HS-5 (cell line): ENCODE results near the gene PARP2.
"Not testable (repeated sequence)": the region's sequence is repeated elsewhere in the genome, so short reads cannot be mapped to it uniquely, and the experiment has no call there.

Experiments used
- DNase-seq: peaks from one replicate; pipeline ENCODE4 v3.0.0-alpha.2; 2012; ENCODE audit warnings: low read depth

PARP2 gene

DNA sequence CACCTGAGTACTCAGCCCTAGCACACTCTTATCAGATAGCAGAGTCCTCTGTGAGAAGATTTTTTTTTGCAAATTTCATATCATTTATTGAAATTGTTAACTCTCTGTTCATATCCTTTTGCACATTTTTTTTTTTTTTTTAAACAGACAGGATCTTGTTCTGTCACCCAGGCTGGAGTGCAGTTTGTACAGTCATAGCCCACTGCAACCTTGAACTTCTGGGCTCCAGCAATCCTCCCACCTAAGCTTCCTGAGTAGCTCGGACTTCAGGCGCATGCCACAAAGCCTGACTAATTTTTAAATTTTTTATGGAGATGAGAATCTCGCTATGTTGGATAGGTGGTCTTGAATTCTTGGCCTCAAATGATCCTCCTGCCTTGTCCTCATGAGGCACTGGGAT is 4.3 kb downstream of the PARP2 start:
- no peak for DNase-seq

DNA sequence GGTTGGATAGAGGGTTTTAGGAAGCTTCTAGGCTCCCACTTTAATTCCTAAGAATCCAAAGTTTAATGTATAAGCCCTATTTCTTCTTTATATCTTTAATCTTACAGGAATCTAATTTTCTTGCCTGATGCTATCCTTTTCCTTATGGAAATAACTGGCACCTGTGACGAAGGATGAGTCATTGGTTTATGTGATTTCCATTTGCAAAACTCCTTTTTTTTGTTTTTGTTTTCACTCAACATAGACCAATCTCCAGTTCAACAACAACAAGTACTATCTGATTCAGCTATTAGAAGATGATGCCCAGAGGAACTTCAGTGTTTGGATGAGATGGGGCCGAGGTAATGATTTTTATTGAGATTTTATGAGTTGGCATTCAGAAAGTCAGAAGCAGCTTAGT is 6.8 kb downstream of the PARP2 start:
- DNase-seq: no peak

DNA sequence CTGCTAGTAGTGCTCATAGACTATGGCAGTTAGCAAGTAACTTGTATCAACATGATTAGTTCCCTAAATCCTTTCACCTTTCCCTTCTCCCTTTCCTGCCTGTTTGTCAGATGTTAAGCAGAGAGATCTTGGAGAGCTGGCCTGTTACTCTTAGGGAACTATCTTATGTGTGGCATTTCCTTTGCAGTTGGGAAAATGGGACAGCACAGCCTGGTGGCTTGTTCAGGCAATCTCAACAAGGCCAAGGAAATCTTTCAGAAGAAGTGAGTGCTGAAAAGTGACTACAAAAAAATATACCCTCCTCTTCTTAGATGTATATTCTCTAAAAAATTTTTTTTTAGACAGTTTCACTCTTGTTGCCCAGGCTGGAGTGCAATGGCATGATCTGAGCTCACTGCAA is 7.4 kb downstream of the PARP2 start:
- DNase-seq: no peak

DNA sequence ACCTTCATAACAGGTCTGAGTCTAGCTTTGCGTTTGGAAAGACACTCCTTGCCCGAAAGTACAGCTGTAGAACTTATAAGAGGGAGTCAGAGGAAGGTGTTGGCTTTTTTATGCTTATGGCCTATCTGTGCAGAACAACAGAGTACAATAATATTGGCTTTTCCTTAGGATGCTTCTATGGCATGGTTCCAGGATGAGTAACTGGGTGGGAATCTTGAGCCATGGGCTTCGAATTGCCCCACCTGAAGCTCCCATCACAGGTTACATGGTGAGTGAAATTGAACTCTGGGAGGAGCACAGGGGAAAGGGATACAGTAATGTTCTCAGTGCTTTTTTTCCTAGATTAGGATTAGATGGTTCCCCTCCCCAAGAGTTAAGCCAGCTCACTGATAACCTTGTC is 13.0 kb downstream of the PARP2 start:
- DNase-seq: no peak

DNA sequence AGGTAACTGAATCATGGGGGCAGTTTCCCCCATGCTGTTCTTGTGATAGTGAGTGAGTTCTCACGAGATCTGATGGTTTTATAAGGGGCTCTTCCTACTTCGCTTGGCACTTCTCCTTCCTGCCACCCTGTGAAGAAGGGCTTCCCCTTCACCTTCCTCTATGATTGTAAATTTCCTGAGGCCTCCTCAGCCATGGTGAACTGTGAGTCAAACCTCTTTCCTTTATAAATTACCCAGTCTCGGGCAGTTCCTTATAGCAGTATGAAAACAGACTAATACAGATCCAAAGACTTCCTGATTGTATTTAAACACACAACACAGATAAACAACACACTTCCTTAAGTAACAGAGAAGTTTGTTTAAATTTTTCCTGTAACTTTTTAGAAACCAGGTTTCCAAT is 15.0 kb downstream of the PARP2 start:
- not testable (repeated sequence) for DNase-seq

DNA sequence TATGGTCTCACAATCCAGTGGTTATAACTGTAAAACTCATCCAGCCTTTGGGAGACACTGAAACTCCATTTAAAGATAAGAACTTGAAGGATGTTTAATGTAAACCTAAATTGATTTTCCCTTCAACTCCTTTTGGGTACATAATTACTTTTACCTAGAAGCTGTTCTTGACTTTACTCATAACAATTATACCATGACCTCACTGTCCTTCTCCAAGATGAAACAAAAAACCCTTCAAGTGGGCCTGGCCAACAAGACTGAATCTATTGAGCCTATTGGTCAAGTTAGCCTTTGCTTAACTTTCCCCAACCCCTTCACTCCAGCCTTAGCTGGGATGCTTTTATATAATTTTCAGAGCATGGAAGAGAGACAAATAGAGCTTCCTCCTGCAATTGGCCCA is 22.5 kb downstream of the PARP2 start:
- DNase-seq: no peak

DNA sequence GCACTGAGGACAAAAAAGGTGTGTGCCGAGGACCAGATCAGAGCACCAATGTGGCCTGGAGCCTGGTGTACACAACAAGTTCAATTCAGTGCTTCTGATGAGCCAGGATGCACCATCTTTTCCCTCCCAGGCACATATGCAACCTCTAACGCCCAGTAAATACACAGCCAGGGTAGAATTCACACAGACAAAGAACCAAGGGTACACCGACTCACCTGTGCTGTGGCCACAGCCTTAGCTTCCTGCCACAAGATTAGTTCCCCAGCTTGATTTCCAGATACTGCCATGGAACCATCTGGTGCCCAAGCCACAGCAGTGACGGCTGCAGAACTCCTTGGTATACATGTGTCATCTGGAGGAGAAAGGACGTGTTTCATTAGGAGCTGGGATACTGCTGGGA is 29.4 kb downstream of the PARP2 start:
- no peak for DNase-seq

DNA sequence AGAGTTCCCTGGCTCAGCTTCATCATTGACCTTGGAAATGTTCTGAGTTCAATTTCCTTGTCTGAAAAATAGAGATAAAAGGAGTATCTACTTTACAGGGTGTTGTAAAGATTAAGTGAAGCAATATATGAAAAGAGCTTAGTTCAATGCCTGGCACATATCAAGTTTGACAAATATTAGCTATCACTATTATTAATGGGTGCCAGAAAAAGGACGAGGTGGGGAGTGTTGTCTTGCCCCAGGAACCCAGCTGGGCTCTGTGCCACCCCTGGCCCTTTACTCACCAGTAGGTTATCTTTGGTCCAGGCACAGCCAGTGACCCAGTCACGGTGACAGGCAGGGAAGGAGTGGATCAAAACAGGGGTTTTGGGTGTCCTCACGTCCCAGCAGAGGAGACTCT is 32.0 kb downstream of the PARP2 start:
- no peak for DNase-seq

DNA sequence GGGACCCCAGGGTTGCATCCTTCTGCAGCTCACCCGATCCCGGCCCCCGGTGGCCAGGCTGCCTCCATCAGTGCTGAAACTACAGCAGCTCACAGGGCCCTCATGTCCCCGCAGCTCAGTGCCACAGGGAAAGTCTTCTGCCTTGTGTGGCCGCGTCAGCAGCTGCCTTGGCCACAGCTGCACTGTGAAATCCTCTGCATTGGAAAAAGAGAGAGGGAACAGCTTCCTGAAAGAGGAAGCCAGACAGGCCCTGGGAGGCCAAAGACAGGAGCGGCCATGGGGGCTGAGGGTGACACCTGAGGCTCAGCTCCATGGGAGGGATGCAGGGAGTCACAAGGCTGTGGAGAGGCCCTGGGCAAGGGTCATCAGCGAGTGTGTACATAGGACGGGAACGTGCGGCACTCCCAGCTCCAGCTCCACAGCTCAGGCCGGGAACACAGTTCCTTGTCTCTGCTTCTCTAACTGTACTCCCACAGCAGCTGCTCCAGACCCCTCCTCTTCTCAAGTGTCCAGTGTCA is 32.7 kb downstream of the PARP2 start:
- DNase-seq: no peak

DNA sequence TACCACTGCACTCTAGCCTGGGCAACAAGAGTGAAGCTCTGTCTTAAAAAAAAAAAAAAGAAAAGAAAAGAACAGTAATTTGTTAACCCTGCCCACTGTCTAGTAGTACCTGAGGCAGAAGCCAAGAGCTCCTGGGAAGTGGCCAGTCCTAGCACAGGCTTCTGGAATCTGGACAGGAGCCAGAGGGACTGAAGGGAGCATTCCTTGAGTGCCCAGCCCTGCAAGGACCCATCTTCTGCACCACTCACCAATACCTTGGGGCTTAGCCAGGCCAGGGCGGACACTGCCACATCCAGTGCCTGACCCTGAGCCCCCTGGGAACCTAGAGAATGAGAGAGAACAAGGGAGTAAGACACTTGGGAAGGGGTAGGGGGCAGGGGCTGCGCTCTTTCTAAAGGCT is 33.7 kb downstream of the PARP2 start:
- DNase-seq: no peak

DNA sequence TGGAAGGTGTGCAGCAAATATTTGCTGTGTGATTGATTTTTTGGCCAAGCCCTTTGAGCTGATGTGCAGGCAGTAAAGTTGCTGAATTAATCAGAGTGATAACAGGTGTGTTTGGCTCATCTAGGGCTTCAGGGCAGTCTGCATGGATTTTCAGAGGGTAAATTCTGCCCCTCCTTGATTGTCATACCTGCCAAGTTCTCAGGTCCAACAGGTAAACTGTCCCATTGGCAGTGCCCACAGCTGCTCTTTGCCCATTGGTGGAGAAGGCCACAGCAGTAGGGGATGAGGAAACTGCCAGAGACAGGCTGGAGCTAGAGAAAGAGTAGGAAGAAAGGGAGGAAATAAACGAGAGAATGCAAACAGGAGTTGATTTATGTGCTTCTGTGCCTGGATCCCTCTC is 36.3 kb downstream of the PARP2 start:
- DNase-seq: no peak

DNA sequence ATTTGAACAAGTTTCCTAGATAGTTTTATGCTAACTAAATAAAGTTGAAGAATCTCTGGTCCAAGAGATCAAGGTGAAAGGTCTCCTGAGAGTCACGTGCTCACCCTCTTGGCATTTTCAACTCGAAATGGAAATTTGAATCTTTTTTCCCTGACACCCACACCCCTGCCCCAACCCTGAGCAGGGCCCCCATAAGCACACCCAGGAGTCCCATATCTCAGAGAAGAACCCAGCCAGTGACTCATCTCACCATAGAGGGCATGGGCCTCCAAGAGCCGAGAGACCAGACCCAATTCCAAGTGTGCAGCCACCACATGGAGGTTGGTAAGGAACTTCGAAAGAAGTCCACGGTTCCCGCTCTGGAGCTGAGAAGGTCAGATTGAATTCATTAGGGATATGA is 37.2 kb downstream of the PARP2 start:
- DNase-seq: no peak

DNA sequence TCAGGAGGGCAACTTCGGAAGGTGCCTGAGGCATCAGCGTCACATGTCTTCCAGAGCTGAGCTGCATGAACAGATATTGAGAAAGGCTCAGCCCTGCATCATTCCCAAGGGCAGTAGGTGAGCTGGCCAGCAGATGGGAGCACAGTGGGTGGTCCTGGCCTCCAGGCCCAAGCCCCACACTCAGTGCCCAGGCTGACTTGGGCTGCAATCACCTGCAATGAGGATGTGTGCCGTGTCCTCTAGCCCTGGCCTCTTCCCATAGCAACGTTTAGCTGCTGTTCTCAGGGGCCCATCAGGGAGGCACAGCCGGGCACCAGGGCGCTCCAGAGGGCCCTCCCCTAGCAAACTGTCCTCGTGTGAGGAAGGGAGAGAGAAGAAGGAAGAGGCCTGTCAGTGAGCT is 37.9 kb downstream of the PARP2 start:
- DNase-seq: no peak

DNA sequence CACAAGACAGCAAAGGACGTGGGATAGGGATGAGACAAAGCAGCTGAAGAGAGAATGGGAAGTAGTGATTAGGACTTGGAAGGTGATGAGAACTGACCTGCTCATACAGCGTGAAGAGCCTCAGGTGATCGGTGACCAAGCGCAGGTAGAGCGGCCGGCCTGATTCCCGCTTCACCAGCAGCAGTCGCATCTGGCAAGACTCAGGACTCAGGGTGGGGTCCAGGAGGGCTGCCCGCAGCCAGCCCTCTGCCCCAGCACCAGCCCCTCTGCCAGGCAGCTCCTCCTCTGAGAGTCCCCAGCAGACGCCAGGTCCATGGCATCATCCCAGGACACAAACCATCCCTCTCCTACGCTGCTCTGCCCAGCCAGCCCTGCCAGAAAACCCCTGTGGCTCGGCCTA is 39.1 kb downstream of the PARP2 start:
- DNase-seq: no peak

DNA sequence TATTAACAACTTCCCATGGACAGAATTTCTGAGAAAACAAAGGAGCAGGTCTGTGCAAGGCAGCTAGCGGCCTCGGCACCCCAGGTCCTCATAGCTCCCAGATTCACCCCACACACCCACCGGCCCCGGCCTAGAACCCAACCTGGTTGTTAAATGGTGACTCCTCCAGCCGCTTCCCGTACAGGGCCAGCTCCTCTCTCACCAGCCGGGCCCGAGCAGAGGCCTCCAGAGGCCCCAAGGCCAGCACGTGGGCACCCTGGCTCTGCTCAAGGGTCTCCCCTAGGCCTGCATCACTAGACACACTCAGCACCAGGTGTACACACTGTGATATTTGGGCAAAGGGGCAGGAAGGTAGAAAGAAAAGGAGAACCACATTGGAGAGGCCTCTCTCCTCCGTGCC is 39.6 kb downstream of the PARP2 start:
- no peak for DNase-seq

DNA sequence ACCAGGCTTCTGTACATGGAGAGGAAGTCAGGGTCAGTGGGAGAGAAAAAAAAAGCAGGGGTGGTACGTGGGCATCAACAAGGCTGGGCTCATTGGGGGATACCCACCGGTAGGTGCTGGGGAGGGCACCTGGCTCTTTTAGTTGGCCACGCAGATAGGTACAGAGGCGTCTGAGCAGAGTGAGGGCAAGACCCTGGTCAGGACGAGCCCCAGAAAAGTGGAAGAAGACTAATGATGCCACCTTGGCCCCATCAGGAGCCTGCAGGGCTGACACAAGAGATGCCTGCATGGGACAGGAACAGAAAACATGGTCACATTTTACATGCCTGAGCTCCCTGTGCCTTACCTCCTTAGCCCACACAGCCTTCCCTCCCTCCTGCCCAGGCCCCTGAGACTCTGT is 40.2 kb downstream of the PARP2 start:
- DNase-seq: no peak

DNA sequence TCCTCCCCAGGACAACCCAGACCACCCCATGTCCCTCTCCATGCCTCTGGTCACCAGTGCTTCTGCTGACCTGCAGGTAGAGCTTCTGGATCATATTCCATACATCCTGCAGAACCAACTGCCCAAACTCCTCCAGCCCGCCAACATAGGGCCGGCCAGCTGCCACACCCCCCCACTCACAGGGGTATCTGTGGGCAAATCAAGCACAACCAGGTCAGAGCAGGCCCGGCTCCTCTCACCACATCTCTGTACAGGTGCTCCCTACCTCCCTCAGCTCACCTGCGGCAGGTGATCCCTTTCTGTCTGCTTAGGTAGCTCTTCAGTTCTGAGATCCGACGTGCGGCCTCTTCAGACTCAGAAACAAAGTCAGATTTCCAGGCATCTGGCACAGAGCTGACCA is 40.9 kb downstream of the PARP2 start:
- DNase-seq: no peak

DNA sequence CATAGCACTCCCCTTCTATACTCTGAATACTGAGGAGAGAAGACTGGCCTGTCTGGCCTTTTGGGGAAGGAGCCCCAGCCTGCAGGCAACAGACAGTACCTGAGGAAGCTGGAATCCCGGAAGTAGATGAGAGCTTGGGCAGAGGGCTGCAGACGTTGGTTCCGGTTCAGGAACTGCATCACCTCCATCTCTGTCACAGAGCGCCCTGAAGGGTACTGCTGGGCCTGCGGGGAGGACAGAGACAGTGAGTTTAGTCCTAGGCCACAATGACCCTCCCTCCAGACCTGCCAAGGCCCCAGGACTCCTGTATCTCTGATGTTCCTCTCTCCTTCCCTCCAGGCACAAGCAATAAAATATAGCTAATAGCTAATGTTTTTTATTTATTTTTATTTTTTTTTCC is 41.5 kb downstream of the PARP2 start:
- DNase-seq: no peak

DNA sequence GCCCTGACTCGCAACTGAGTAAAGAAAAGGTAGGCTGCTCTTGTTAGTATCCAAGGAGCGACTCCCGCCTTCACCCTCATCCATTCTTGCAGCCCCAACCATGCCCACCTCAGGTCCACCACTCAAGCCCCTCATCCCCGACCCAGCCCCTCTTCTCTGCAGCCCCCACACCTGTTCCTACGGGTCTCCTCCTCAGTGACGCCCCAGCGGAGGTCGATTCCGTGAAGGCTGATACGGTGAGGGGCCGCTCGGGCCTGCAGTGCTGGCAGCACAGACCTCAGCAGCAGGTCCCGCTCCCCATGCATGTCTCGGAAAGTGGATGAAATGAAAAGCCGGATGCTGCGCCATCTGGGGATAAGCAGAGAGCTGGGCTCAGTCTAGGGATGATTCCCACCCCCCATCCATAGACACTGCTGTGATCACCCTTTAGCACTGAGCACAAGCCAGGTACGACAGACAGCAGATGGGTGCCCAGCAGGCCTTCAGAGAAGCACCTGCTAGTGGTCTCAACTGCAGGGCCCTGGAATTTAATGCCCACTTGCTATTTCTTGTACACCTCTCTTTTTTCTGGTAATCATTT is 42.9 kb downstream of the PARP2 start:
- DNase-seq: no peak

DNA sequence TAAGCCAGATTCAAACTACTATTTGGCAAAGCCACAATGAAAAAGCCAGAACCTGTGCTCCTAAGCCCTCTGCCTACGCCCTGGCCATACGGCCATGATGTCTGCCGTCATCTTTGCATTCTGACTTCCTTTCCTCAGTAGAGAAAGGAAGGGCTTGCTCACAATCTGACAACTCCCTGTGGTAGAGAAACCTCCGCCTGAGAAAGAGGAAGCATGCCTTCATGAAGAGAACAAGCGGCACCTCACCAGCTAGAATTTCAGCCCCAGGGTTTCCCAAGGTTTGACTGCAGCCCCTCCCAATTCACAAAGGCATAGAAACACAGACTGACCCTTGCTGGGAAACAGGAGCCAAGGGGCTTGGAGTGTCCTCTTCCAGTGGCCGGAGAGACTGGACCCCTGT is 44.1 kb downstream of the PARP2 start:
- DNase-seq: no peak

DNA sequence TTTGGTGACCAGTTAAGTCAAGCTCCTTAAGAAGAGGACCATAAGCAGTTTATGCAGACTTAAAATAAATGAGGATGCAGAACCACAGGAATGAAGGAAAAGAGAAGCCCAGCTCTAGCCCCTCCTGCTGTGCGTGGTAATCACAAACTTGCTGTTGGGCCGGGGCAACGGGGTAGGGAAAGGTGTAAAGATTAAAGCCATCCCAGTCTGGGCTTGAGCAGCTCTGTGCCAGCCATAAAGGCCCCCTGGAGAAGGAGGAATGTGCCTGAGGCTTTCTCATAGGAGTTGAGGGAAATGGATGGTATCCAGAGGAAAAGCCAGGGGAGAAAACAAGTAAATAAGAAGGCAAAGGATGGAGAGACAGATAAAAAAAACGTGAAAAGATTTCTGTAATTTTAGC is 44.7 kb downstream of the PARP2 start:
- DNase-seq: no peak

DNA sequence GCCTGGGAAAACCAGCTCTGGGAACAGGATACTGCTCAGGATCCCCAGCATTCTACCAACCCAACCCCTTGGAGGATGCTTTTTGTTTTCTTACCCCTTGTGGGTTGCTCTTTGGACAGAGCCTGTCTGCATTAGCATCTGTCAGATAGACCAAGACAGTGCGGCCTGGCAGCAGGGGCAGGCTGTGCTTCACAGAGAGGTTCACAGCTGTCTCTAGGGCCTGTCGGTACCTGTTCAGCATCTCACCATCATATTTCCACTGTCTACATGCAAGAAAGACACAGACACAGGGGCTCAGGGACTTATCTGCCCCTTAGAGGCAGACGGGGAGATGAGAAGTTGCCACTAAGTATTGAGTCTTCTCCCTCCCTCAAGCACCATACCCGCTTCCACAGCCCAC is 48.1 kb downstream of the PARP2 start:
- no peak for DNase-seq

DNA sequence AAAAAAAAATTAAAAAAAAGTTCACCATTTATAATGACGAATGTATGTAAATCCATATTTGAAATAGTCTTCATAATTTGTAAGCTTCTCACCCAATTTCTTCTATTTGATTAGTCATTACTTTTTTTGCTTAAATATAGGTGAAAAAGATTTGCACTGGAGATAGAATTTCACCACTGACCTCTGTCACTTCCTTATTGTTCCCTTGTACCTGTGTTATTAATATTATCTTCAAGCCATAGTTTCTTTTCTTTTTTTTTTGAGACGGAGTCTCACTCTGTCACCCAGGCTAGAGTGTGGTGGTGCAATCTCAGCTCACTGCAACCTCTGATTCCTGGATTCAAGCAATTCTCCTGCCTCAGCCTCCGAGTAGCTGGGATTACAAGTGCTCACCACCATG is 54.1 kb downstream of the PARP2 start:
- no peak for DNase-seq

DNA sequence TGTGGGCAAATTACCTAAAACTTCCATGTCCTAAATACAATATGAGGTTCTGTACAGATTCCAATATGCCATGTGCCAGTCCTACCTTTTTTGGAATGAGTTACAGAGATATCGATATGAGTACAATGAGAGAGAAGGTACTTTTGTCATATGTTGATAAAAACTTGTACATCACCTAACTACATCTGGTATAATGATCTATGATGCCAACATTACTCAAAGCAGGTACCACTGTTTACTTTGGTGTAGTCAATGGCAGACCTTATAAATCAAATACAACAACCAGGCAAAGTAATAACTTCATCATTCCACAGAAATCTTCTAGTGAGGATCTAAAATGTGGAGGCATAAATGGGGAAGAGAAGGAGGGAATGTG is 57.1 kb downstream of the PARP2 start:
- DNase-seq: no peak
